Measurements from ENCODE around the gene IL1B. TPM values are rescaled to one million over a fixed set of nuclear protein-coding genes. Genes with fewer than 3 reads are reported as not detected.

The IL1B gene
- total RNA-seq, 4 donors from 2014 or later = 0.26 TPM; not detected in 3

DNA sequence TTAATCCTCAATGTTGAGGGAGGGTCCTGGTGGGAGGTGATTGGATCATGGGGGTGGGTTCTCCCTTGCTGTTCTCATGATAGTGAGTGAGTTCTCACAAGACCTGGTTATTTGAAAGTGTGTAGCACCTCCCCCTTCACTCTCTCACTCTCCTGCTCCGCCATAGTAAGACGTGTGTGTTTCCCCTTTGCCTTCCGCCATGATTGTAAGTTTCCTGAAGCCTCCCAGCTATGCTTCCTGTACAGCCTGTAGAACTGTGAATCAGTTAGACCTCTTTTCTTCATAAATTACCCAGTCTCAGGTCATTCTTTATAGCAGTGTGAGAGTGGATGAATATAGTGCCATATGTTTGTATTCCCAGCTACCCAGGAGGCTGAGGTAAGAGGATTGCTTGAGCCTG, 9.6 kb downstream of the IL1B start:
- H3K4me3 ChIP-seq = no peak overlapping the region
- H3K4me1 ChIP-seq = no peaks in the 10 kb centered on the region
- no peak overlapping the region for H3K27ac ChIP-seq
- intact Hi-C loops (cut with DNase I; ENCODE audit: low total_unique reads) = no loop called here
- DNase-seq = no peak
- no peaks in the 10 kb centered on the region for H3K9me3 ChIP-seq
- H3K36me3 ChIP-seq = no peaks in the 10 kb centered on the region
- TF ChIP-seq, protein P1, sequence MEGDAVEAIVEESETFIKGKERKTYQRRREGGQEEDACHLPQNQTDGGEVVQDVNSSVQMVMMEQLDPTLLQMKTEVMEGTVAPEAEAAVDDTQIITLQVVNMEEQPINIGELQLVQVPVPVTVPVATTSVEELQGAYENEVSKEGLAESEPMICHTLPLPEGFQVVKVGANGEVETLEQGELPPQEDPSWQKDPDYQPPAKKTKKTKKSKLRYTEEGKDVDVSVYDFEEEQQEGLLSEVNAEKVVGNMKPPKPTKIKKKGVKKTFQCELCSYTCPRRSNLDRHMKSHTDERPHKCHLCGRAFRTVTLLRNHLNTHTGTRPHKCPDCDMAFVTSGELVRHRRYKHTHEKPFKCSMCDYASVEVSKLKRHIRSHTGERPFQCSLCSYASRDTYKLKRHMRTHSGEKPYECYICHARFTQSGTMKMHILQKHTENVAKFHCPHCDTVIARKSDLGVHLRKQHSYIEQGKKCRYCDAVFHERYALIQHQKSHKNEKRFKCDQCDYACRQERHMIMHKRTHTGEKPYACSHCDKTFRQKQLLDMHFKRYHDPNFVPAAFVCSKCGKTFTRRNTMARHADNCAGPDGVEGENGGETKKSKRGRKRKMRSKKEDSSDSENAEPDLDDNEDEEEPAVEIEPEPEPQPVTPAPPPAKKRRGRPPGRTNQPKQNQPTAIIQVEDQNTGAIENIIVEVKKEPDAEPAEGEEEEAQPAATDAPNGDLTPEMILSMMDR (IDR thresholded peaks at IDR 0.05) = no peak
- TF ChIP-seq POLR2A (IDR thresholded peaks at IDR 0.05) = no peak
- no peaks in the 10 kb centered on the region for H3K27me3 ChIP-seq

DNA sequence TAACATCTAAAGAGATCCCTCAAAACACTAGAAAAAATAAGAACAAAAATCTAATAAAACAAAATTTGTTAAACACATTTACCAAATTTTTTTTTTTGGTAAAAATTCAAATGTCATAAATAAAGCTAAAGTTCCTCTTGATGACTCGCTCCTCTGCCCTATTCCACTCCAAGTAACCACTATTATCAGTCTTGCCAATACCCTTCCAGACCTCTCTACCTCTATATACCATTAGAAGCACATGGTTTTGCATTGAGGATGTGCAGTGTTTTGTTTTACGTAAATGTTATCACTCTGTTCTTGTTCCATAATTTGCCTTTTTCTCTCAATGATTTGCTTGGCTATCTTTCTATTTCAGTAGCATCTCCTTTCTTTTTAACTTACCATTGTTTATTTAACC, 10.9 kb downstream of the IL1B start:
- Histone ChIP-seq H3K4me3 (no peak overlapping the region), H3K9me3 (no peaks in the 10 kb centered on the region), H3K27me3 (no peaks in the 10 kb centered on the region), H3K36me3 (no peaks in the 10 kb centered on the region), H3K27ac (no peak overlapping the region), H3K4me1 (no peaks in the 10 kb centered on the region)
- no peak for DNase-seq
- TF ChIP-seq, protein P1 (IDR thresholded peaks at IDR 0.05) = no peak
- no peak for TF ChIP-seq POLR2A (IDR thresholded peaks at IDR 0.05)
- intact Hi-C loops (cut with DNase I; ENCODE audit: low total_unique reads) = no loop called here

DNA sequence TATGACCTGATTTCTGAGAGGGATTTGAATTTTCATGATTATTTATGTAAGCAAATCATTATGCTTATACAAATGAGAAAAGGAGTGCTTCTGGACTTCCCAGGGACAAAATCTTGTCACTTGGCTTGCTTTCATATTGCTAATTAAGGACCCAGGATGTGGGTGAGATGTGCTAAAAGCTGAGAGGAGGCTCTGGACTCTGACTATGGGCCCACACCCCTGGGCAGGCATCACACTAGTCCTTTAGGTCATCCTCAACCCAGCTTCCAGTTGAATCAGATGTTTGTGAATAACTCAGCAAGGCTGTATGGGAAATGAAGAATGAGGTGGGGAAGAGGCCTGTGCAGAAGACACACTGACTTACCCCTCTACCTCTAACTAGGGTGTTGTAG, 11.9 kb downstream of the IL1B start:
- Histone ChIP-seq H3K27me3 (no peaks in the 10 kb centered on the region), H3K4me3 (no peak overlapping the region), H3K36me3 (no peaks in the 10 kb centered on the region), H3K4me1 (no peaks in the 10 kb centered on the region), H3K27ac (no peak overlapping the region), H3K9me3 (no peaks in the 10 kb centered on the region)
- TF ChIP-seq POLR2A (IDR thresholded peaks at IDR 0.05) = no peak
- TF ChIP-seq, protein P1 (IDR thresholded peaks at IDR 0.05) = no peak
- intact Hi-C loops (cut with DNase I; ENCODE audit: low total_unique reads) = no loop called here
- DNase-seq = no peak

DNA sequence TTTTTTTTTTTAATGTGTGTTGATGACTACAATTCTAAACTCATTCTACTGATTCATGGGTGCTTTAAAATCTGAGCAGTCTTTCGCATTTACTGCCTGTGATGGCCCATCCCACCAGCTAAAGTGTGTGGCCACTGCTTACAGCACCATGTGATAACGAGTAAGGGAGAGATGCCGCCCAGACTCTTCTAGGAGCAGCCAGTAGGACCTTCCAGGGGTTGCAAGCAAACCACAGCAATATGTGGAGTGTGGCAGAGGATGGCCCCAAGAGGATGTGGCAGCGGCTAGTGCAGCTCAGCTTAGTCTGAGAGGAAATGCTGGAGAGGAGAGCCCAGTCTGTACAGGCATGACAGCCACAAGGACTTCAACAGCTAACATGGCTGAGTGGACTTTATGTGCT, 14.9 kb downstream of the IL1B start:
- no peak overlapping the region for H3K27ac ChIP-seq
- no peak for TF ChIP-seq POLR2A (IDR thresholded peaks at IDR 0.05)
- TF ChIP-seq, protein P1 (IDR thresholded peaks at IDR 0.05) = no peak
- no peaks in the 10 kb centered on the region for H3K4me1 ChIP-seq
- no peaks in the 10 kb centered on the region for H3K36me3 ChIP-seq
- intact Hi-C loops (cut with DNase I; ENCODE audit: low total_unique reads) = no loop called here
- no peaks in the 10 kb centered on the region for H3K9me3 ChIP-seq
- H3K27me3 ChIP-seq = no peaks in the 10 kb centered on the region
- no peak overlapping the region for H3K4me3 ChIP-seq
- DNase-seq = no peak

DNA sequence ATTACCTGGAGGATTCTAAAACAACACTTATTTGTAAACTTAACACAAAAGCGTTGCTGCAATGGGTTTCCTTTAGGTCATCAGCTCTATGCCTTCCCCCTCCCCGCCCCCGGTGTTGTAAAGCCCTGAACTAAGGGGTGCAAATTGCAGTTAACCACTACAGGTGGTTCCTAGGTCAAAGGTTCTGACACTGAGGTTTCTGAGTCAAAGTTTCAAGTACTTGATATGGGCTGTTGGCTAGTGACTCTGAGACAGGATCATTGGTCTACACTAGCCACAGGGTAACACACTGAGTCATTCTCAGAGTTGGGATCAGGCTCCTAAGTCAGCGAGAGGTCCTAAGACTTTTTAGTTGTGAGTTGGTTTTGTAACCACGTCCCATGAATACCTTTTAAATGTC, 15.4 kb downstream of the IL1B start:
- TF ChIP-seq, protein P1 (IDR thresholded peaks at IDR 0.05) = no peak
- TF ChIP-seq POLR2A (IDR thresholded peaks at IDR 0.05) = no peak
- Histone ChIP-seq H3K27me3 (no peaks in the 10 kb centered on the region), H3K4me3 (no peak overlapping the region), H3K27ac (no peak overlapping the region), H3K4me1 (no peaks in the 10 kb centered on the region), H3K9me3 (no peaks in the 10 kb centered on the region), H3K36me3 (no peaks in the 10 kb centered on the region)
- intact Hi-C loops (cut with DNase I; ENCODE audit: low total_unique reads) = no loop called here
- no peak for DNase-seq

Measured in uterus (tissue), 4 donors.